Activated CD4-positive, alpha-beta T cell treated with anti-CD3 and anti-CD28 coated beads, Interleukin-2, amount 50 U/mL, for 4 hours (primary cell): ENCODE results near the gene TGM2.

ENCODE experiments used
- DNase-seq, 2 experiments: peaks; one replicate each; pipeline ENCODE4 v3.0.0-alpha.2; 2020

TGM2 gene

DNA sequence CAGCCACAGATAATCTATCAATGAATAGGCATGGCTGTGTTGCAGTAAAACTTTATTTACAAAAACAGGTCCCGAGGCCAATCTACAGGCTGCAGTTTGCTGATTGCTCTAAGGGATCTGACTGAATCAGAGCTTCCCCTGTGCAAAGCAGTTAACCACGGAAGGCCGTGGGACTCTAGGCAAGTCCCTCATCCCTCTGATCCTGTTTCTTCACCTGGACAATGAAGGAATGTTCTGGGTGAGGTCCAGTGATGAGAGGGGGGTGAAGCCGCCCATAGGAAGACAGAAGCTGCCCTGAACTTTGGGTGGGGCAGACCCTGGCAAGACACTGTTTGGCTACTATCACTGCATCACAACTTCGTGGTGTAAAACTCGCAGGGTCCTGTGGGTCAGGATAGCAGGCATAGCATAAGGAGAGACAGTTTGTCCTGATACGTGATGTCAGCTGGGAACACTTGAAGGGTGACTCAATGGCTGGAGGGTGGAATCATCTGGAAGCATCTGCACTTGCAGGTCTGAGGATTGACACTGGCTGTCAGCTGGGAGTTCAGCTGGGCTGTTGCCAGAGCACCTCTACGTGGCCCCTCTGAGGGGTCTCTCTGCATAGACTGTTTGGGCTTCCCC, 33.3 kb upstream of the TGM2 start:
- no peak for DNase-seq

DNA sequence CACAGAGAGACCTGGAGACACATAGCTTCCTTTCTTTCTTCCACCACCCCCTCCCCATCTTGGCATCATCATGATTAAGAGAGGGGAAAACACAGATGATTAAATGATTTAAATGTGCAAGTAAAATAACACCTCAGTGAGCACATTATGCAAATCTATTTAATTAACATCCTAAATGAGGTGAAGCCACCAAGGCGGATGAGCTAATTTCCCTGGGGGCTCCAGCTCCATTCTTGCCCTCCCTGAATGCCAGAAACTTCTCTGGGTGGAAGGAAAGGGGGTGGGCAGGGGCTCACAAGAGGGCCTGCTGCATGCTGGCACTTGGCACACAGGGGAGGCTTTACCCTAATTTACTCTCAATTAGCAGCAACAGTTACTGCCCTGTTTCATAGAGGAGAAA, 32.5 kb upstream of the TGM2 start:
- no peak for DNase-seq

DNA sequence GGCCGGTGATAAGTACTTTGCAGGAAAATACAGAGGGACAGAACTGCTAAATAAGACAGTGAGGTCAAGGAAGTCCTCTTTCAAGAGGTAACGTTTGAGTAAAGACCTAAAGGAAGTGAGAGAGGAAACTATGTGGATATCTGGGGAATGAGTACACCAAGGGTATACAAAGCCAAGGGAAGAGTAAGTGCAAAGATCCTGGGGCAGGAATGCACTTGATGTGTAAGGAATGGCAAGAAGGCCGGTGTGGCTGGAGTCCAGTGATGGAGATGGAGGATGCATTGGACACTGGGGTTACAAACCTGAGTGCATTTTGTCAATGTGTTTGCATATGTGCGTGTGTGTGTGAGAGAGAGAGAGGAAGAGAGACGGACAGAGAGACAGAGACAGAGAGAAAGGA, 32.1 kb upstream of the TGM2 start:
- no peak for DNase-seq

DNA sequence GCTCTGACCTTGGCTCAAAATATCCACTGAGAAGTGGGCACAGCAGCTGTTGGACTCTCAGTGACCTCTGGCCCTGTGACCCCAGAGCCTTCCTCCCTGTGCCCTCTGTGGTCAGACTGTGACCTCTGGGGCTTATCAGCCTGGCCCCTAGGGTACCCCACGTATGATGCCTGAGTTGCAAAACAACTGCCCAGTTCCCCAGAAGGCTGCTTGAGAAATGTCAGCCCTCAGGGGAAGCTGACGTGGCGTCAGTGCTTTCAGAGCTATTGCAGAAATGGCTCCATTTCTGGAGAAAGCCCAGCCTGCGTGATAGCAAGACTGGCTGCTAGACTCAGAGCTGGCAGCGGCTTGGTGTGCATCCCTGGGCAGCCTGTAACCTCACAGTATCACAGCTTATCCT, 31.5 kb upstream of the TGM2 start:
- no peak for DNase-seq

DNA sequence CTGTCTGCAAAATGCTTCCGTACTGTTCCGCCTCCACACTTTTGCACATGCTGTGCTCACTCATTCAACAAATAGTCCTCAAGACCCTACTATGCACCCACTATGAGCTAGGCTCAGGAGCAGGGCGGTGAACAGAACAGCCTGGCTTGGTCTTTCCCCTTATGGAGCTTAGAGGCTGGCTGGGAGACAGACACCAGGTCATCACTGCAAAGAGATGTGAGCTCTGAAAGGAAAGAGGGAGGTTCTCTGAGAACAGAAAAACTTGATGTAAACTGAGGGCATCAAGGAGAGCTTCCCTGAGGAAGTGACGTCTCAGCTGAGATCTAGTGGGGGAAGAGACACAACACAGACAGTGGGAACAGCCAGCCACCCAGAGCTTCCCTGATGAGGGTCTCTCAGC, 31.0 kb upstream of the TGM2 start:
- DNase-seq, result no peak

DNA sequence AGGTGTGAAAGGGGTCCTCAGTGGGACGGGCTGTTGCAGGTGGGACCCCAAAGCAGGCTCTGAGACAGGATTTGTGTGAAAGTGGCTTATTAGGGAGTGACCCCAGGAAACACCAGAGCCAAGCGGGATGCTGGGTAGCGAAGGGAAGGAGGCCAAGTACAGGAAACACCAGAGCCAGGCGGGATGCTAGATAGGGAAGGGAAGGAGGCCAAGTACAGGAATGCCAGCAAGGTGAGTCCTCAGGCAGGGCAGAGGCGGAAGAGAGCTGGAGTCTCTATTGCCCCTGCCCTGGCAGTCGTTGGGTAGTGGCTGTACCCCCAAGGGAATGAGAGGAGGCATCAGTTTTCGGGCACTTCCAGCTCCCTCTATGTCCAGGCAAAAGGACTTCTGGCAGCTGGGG, 30.5 kb upstream of the TGM2 start:
- no peak for DNase-seq

DNA sequence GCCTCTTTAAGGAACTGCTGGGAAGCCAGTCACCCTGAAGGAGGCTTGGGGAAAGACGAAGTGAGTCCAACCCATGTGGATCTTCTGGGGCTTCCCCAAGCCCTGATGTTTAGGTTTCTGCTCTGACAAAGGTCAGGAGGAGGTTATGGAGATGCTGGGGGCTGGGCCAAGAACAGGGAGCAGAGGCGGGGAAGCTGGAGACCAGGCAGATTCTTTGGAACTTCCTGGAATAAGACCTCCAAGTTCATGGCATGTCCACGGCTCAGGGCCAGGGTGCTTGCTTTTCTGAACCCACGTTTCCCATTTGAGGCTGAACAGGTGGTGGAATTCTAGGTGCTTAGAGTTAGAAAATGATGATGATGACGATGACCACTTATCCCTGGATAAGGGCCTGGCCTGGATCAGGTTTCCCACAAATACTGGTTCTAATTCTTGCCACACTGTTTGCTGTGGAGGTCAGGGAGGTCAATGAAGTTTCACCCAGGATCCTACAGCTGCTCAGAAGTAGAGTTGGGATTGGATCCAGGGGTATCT, 30.0 kb upstream of the TGM2 start:
- DNase-seq, result no peak

DNA sequence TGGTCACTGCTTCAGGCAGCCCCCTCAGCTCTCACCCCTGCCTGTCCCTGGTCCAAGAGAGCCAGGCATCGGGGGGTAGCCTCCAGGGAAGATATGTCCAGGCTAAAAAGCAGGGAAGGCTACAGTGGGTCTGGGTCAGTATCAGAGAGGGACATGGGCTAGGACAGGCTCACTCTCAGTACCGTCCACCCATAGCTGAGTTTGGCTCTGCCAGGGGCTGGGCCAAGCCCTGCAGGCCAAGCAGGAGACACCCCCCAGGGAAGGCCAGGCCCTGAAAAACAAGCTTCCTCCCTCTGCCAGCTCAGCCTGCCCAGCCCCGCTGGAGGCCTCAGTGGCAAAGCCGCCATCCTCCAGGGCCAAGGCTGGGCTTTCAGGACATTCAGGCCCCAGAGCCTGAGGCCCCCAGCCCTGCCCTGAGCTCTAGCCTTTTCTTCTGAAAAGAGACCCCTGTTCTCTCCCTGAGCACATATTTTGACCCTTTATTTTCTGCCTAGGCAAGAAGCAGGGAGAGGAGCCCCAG, 28.6 kb upstream of the TGM2 start:
- no peak for DNase-seq

DNA sequence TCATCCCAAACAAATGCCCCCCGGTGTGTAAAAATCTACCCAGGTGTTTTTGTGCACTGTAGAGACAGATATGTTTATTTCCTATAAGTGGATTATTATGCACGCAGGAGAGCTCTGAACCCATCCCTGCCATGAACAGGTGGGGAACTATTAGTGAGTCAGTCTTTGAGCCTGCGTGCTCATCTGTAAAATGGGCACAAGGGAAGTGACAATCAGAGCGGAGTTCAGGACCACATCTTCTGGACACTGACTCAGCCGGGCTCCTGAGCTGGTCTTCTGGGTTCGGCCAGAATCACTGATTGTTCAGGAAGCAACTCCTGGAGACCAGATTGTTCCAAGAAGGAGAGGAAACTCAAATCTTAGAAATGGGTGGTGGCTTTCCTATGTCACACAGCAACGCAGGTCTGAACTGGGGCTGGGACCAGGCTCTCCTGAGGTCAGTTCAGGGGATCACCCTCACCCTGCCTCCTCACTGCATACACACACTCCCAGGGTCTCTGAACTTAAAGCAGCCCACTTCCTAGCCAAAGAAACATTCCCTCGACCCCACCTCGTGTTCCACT, 27.3 kb upstream of the TGM2 start:
- DNase-seq, result no peak

DNA sequence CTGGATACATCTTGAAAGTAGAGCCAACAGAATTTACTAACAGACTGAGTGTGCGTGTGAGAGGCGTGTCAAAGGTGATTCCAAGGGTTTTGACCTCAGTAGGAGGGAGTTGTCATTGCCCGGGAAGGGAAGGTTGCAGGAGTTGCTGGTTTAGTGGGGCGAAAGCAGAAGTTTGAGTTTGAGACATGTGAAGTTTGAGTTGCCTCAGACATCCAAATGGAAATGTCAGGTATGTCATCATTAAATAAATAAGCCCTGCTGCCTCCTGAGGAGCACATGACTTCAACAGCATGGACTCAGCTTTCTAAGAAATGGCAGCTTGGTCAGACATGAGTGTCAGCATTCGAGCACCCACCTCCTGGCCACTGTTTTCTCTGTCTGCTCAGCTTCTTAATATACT, 26.6 kb upstream of the TGM2 start:
- no peak for DNase-seq

DNA sequence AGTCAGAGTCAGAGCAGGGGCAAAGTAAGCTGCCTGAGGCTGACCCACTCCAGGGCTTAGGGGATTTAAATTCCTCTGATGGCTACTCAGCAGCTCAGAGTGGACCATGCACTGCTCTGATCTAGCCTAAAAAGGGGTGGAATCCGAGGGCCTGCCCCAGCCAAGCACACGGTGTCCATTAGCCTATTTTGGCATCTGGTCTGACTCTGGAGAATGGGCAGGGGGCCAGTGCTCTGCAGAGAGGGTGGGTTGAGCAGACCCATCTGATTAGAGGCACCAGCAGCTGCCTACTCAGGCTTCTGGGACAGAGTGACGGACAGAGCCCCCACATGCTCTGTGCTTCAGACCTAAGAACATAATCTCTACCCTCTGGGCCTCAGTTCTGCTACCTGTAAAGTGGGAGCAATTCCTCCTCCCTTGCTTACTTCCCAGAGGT, 25.9 kb upstream of the TGM2 start:
- no peak for DNase-seq

DNA sequence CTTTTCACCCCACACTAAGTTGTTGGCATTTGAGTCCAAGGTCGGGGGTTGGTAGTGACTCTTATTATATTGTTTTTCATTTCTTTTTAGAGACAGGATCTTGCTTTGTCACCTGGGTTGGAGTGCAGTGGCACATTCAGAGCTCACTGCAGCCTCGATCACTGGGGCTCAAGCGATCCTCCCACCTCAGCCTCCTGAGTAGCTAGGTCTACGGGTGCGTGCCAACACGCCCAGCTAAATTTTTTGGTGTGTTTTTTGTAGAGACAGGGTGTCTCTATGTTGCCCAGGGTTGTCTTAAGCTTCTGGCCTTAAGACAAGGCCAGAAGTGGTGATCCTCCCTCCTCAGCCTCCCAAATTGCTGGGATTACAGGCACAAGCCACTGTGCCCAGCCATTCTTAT, 25.1 kb upstream of the TGM2 start:
- DNase-seq, result no peak

DNA sequence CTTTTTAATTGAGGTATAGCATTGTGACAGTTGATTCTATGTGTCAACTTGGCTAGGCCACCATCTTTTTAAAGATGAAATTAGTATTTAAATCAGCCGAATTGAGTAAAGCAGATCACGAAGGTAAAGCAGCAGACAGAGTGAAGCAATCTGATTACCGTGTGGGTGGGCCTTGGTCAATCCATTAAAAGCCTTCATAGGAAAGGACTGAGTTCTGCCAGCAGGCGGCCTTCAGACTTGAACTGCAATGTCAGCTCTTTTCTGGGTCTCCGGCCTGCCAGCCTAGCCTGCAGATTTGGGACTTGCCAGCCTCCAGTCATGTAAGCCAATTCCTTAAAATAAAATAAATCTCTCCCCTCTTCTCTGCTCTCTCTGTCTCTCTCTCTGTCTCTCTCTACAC, 22.4 kb upstream of the TGM2 start:
- DNase-seq, result no peak

DNA sequence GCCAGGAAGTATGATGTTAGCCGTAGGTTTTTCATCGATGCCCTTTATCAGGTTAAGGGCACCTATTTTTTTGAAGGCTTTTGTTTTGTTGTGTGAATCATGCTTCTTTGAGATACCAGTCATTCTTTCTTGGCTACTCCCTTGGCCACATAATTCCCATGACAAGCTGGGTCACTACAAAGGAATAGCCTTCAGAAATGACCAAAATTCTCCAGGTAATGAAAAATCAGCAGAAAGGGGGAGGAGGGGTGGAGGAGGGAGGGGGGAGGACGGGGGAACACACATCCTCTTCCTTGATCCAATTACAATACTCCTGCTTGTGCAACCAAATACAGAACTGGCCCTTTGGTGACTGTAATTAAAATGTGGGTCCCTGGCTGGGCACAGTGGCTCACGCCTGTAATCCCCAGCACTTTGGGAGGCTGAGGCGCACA, 21.7 kb upstream of the TGM2 start:
- no peak for DNase-seq

DNA sequence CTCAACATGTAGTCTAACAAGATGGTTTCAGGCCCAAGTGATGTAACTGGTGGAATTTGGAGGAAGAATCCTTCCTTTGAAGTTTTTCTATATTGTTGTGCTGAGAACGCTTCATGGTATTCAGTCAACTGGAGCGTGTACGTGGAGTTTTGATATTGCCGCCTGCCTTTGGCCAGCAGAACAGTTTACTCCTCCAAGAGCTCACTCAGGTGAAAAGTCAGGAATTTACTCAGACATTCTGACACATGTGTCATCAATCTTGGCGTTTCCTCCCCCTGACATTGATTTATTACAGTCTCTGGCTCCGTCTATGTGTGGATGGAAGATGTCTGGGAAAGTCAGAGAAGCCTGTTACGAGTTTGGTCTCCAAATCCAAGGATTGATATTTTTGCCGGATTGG, 19.0 kb upstream of the TGM2 start:
- no peak for DNase-seq

DNA sequence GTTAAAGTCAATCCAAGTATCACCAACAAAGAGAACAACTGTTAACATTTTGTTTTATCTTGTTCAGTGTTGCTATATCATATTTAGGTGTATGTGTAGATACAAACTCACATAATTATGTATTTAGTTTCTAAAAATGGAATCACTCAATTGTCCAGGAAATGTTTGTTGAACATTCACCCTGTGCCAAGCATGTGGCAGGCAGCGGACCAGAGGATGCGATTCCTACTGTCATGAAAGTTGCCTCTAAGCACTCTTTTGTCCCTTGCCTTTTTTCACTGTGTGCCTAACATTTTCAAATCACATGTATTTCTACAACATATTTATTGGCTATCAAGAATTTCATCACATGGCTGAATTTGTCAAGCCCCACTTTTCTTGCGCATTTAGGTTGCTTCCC, 16.9 kb upstream of the TGM2 start:
- no peak for DNase-seq

DNA sequence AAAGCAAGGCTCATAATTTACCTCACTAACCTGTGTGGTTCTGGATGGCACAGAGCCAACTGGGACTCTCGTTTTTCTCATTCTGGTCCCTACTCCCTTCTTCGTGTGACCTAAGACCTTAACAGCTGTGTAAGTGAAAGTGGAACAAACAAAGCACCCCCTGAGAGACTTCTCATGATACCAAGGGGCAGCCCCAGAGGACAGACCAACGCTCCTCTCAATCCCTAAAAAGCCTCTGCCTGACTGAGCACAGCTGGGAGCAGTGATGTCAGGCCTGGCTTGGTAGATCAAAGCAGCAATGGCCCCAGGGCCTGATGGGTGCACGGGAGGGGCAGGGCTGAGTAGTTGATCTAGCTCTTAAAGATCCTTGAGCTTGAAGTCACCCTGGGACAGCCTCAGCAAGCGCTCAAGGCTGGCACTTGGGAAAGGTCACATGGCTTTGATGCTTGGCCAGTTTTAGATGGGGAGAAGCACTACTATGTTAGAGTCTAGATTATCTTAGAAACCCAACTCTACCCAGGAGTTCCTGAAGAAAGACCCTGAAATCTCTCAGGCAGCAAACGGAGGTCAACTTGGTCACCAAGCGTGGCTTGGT, 16.2 kb upstream of the TGM2 start:
- no peak for DNase-seq

DNA sequence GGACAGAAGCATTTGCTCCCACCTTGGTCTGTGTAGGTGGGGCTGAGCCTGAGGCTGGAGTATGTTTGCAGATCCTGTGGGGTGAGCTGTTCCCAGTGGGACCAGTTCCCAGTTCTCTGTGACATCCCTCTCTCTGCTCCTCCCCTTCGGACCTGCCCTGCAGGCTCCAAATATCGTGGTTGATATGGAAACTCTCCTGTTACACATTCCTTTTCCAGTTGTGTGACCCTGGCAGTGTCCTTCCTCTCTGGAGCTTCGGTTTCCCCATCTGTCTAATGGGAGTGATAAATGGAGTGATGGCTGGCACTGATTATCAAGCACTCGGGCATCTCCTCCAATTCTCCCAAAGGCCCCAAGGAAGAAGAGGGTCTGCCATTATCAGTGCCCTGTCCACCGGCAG, 15.7 kb upstream of the TGM2 start:
- no peak for DNase-seq

DNA sequence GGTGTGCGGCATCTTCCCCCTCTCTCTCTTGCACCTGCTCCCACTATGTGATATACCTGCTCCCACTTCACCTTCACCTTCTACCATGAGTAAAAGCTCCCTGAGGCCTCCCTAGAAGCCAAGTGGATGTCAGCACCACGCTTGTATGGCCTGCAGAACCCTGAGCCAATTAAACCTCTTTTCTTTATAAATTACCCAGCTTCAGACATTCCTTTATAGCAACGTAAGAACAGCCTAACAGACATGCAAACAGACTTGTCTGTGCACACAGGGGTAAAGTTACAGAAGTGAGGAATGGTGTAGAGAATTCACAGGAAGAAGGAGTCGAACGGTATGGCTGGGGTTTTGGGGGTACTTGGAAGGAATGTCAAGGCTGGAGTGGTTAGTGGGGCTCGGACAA, 14.8 kb upstream of the TGM2 start:
- no peak for DNase-seq

DNA sequence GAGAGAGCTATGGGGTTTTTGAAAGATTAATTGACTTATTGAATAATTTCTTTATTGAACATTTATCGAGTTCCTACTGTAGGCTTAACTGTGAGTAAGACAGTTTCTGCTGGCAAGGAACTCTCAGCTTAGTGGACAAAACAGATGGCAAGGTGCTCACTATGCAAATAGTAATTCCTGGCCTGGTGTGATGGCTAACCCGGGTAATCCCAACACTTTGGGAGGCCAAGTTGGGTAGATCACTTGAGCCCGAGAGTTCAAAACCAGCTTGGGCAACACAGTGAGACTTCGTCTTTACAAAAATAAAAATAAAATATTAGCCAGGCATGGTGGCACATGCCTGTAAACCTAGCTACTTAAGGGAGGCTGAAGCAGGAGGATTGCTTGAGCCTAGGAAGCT, 13.5 kb upstream of the TGM2 start:
- DNase-seq, result no peak

DNA sequence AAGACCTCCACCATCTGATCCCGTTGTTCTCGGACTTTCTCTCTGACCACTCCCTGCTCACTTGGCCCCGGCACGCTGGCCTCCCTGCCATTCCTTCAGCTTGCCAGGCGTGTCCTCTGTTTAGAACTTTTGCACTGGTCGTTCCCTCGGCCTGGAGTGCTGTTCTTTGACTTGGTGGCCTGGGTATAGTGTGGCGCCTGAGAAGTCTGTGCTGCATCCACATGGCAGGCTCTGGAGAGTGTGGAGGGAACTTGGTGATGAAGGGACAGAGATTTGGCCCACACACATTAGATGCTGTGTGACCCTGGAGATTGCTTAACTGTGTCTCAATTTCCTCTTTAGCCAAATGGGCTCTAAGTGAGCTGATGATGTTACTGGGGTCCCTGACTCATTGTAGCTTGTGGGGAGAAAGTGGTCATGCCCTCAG, 13.0 kb upstream of the TGM2 start:
- no peak for DNase-seq

DNA sequence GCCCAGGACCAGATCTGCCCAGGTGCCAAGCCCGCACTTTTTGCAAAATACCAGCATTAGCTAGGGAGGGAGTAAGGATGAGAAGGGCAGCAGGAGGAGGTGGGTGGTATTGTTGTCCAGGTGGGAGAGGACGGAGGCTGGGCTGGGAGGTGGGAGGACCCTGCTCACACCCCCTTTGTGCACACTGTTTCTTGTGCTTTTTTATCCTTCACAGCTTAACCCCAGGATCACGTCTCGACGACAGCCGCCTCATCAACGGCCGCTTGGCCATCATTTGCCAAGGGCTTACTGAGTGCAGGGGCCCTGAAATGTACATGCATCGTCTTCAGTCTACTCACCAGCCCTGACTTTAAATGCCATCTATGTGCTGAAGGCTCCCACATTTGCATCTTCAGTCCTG, 12.1 kb upstream of the TGM2 start:
- no peak for DNase-seq

DNA sequence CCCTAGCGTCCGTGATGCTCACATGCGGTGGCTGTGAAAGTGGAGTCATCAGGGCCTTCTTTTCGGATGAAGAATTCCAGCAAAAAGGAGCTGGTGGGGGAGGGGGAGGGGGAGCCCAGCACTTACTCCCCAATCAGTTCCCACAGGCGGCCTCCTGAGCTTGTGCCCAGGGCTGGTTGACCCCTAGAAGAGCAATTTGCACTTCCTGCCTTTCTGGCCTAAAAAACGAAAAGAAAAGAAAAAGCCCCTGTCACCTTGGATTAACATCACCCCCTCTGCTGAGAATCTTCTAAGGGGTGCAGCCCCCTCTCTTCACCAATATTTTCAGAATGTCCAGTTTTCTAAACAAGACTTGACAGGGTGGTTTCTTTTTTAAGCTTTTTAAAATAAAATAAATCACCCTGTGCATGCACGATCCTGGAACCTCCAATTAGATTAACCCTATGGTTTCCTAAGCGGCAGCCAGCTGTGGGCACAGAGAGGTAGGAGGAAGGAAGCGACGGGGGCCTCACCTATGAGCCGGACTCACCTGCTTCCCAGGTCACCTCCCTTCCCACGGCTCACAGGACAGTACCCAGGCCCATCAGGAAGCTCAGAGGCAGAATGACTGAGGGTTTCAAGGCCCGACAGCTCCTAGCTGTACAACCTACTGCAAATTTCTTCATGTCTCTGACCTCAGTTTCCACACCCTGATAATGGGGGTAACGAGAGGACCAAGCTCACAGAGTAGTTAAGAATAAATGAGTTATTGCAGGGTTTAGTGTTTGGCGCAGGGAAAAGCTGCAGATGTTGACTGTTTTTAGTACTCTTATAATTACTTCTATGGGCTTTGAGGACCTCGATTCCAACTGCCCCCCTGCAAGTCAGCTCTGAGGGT, 10.5 kb upstream of the TGM2 start:
- DNase-seq, result no peak
